GM12878 (cell line): ENCODE results near the gene SEMA3A.

ENCODE experiments used
- CEBPB ChIP-seq, 2 experiments: fragments of 150-350 bp in 1 of 2; IDR thresholded peaks; 2 replicates each; pipeline ENCODE4 v1.6.1; 2012 to 2014; ENCODE audit warnings: low read depth in 2 of 2, low read length in 2 of 2, borderline replicate concordance in 1 of 2, inconsistent platforms in 1 of 2
- ESRRA ChIP-seq: IDR thresholded peaks from 2 replicates; pipeline ENCODE4 v1.6.1; 2012; ENCODE audit warnings: mild to moderate bottlenecking, low read length, improper control_type of control experiment
- JUND ChIP-seq: IDR thresholded peaks from 2 replicates; pipeline ENCODE4 v1.6.1; 2012; ENCODE audit warnings: low read depth, mild to moderate bottlenecking, low read length, improper control_type of control experiment, moderate library complexity
- TF ChIP-seq, protein P1 (sequence below): IDR thresholded peaks from 2 replicates; pipeline ENCODE4 v1.6.1; 2012; ENCODE audit warnings: mild to moderate bottlenecking, low read depth, low read length
- TF ChIP-seq, protein P2 (sequence below), 3 experiments: IDR thresholded peaks in 2 of 3; conservative IDR thresholded peaks in 1 of 3; 2 replicates each; pipeline ENCODE4 v1.5.1; 2011; ENCODE audit warnings: low read depth in 3 of 3, low read length in 3 of 3, mild to moderate bottlenecking in 3 of 3, control low read depth in 2 of 3, moderate library complexity in 2 of 3, inconsistent platforms in 1 of 3, mixed read lengths in 1 of 3; ENCODE audit not compliant: control insufficient read depth in 2 of 3, insufficient read depth in 1 of 3; ENCODE audit errors: extremely low read depth in 1 of 3

DNA sequence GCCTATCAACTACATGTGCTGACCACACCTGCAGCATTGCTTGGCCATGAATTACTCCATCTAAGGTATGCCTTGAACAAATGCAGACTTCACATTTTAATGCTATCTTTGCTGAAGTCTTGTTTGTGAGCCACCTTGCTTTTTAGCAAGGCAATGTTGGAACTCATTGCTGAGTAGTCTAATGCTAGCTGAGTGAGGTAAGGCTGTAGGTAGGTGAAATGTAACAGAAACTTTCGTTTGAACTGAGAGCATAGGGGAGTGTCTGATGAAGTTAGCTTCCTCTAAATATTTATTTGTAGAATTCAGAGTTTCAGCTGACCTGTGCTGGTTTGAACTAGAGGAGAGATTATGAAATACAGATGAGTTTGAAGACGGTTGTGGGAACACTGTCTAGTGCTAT, 238.5 kb downstream of the SEMA3A start:
- no peak for TF ChIP-seq JUND
- TF ChIP-seq ESRRA, result no peak
- TF ChIP-seq CEBPB (IDR thresholded peaks at IDR 0.05; ENCODE audit: borderline replicate concordance in 1 of 2, low read depth in 2 of 2, low read length in 2 of 2), result no peak
- TF ChIP-seq, protein P1, sequence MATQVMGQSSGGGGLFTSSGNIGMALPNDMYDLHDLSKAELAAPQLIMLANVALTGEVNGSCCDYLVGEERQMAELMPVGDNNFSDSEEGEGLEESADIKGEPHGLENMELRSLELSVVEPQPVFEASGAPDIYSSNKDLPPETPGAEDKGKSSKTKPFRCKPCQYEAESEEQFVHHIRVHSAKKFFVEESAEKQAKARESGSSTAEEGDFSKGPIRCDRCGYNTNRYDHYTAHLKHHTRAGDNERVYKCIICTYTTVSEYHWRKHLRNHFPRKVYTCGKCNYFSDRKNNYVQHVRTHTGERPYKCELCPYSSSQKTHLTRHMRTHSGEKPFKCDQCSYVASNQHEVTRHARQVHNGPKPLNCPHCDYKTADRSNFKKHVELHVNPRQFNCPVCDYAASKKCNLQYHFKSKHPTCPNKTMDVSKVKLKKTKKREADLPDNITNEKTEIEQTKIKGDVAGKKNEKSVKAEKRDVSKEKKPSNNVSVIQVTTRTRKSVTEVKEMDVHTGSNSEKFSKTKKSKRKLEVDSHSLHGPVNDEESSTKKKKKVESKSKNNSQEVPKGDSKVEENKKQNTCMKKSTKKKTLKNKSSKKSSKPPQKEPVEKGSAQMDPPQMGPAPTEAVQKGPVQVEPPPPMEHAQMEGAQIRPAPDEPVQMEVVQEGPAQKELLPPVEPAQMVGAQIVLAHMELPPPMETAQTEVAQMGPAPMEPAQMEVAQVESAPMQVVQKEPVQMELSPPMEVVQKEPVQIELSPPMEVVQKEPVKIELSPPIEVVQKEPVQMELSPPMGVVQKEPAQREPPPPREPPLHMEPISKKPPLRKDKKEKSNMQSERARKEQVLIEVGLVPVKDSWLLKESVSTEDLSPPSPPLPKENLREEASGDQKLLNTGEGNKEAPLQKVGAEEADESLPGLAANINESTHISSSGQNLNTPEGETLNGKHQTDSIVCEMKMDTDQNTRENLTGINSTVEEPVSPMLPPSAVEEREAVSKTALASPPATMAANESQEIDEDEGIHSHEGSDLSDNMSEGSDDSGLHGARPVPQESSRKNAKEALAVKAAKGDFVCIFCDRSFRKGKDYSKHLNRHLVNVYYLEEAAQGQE, result no peak
- TF ChIP-seq, protein P2, sequence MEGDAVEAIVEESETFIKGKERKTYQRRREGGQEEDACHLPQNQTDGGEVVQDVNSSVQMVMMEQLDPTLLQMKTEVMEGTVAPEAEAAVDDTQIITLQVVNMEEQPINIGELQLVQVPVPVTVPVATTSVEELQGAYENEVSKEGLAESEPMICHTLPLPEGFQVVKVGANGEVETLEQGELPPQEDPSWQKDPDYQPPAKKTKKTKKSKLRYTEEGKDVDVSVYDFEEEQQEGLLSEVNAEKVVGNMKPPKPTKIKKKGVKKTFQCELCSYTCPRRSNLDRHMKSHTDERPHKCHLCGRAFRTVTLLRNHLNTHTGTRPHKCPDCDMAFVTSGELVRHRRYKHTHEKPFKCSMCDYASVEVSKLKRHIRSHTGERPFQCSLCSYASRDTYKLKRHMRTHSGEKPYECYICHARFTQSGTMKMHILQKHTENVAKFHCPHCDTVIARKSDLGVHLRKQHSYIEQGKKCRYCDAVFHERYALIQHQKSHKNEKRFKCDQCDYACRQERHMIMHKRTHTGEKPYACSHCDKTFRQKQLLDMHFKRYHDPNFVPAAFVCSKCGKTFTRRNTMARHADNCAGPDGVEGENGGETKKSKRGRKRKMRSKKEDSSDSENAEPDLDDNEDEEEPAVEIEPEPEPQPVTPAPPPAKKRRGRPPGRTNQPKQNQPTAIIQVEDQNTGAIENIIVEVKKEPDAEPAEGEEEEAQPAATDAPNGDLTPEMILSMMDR (IDR thresholded peaks at IDR 0.05 in 2 of 3, conservative IDR thresholded peaks at IDR 0.05 in 1 of 3; ENCODE audit: control insufficient read depth in 2 of 3, extremely low read depth in 1 of 3, insufficient read depth in 1 of 3, low read depth in 3 of 3, low read length in 3 of 3), result no peak
